KBM-7 (cell line): ENCODE results near the gene ZG16.
A peak's percentile ranks its signal among the peaks of the same experiment; 100 is the strongest.
"Not testable (repeated sequence)": the region's sequence is repeated elsewhere in the genome, so short reads cannot be mapped to it uniquely, and the experiment has no call there.

Source experiments
- DNase-seq: peaks from one replicate; pipeline ENCODE4 v3.0.0-alpha.2; 2015
- in situ Hi-C: fragments of 300-500 bp; cut with MboI; formaldehyde crosslinking; loops from 2 replicates; pipeline ENCODE4 v1.14.3; 2020; ENCODE audit warnings: low sequenced_read_pairs, low pct_unique_long_range_greater_than_20kb, mixed read lengths

The ZG16 gene

GRCh38 chr16:29779474-29779873 is 1.4 kb downstream of the ZG16 start:
- no peak for DNase-seq
- in situ Hi-C loops = no loop called here

- DNase-seq, in situ Hi-C loops: not testable (repeated sequence)
These were observed 5.3 kb downstream of the ZG16 start for GRCh38 chr16:29783094-29783953.

GRCh38 chr16:29784157-29784556 is 6.1 kb downstream of the ZG16 start:
- in situ Hi-C loops = no loop called here
- no peak for DNase-seq

GRCh38 chr16:29784901-29785500 is 6.9 kb downstream of the ZG16 start:
- DNase-seq = no peak
- in situ Hi-C loops = no loop called here

GRCh38 chr16:29787155-29787554 is 9.1 kb downstream of the ZG16 start:
- in situ Hi-C loops, DNase-seq: not testable (repeated sequence)

- DNase-seq = no peak
- in situ Hi-C loops = no loop called here
These were observed 11.7 kb downstream of the ZG16 start for GRCh38 chr16:29789775-29790182.

GRCh38 chr16:29790183-29790948 is 12.3 kb downstream of the ZG16 start, which contains the start of gene KIF22:
Gene KIF22 (plus strand): TSS chr16:29790751. CDS start chr16:29790760, 9 bp downstream.
- in situ Hi-C loops = no loop called here
- DNase-seq = peak; percentile 99

- in situ Hi-C loops = no loop called here
- DNase-seq = peak; percentile 33
These were observed 13.1 kb downstream of the ZG16 start for GRCh38 chr16:29790949-29791844.

- in situ Hi-C loops = no loop called here
- DNase-seq = no peak
These were observed 14.1 kb downstream of the ZG16 start for GRCh38 chr16:29791845-29792807.

GRCh38 chr16:29793153-29793552 is 15.1 kb downstream of the ZG16 start:
- in situ Hi-C loops, DNase-seq: not testable (repeated sequence)

GRCh38 chr16:29794231-29794710 is 16.2 kb downstream of the ZG16 start:
- in situ Hi-C loops = no loop called here
- DNase-seq = no peak

- in situ Hi-C loops = no loop called here
These were observed 24.4 kb downstream of the ZG16 start for GRCh38 chr16:29802416-29802935.

GRCh38 chr16:29804020-29804419 is 26.0 kb downstream of the ZG16 start:
- DNase-seq = no peak
- in situ Hi-C loops = no loop called here

More at GRCh38 chr16:29802416-29802935, 24.4 kb downstream of the ZG16 start:
- DNase-seq = no peak

GRCh38 chr16:29804455-29805231 is 26.6 kb downstream of the ZG16 start:
- DNase-seq = peak; percentile 34
- in situ Hi-C loops = no loop called here

- peak; percentile 98 for DNase-seq
- in situ Hi-C loops = no loop called here
These were observed 27.4 kb downstream of the ZG16 start for GRCh38 chr16:29805232-29806098.

- DNase-seq = no peak
- in situ Hi-C loops = no loop called here
These were observed 28.1 kb downstream of the ZG16 start, which contains the start of gene MAZ for GRCh38 chr16:29806099-29806579. Gene MAZ (plus strand): TSS chr16:29806529. CDS start chr16:29806702, 173 bp downstream.
